GM10847 (cell line): Measurements from ENCODE around the gene EML1.

Experiments
- POLR2A ChIP-seq: IDR thresholded peaks from 2 replicates; pipeline ENCODE4 v1.6.1; 2011; ENCODE audit not compliant: insufficient read length; ENCODE audit errors: extremely low read depth

EML1 gene

GRCh38 chr14:99989032-99989431 lies 195.8 kb downstream of the EML1 start:
- TF ChIP-seq POLR2A: no peak

GRCh38 chr14:99990268-99991170 lies 197.3 kb downstream of the EML1 start:
- TF ChIP-seq POLR2A: no peak

DNA sequence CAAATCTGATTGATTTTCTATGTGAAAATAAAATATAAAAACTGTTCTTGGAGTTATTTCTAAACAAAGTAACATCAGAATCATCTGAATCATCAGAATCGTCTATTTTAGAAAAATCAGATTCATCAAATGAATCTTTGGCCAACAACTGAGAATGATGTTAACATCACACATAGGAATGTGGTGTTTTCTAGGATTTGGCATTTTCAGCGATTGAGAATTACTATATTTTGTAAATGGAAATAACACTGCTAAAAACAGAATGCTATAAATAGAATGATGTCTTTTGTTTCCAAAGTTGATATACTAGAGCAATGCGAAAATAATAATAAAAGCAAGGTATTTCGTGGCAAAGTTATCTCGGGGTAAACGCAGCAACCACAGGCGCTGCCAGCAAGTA lies 198.1 kb downstream of the EML1 start:
- TF ChIP-seq POLR2A: no peak
